Omental fat pad (tissue), 4 donors: ENCODE measurements around the gene CEP72. TPM values are rescaled to one million over a fixed set of nuclear protein-coding genes. Genes with fewer than 3 reads are reported as not detected.

ENCODE experiments used
- ATAC-seq: fragments of 150-250 bp; one replicate; pipeline ENCODE4 v1.9.1; 2016; ENCODE audit warnings: mild to moderate bottlenecking, moderate library complexity; ENCODE audit not compliant: low FRiP score
- DNase-seq: peaks from one replicate; pipeline ENCODE4 v3.0.0-alpha.2; 2019; ENCODE audit warnings: low spot score
- total RNA-seq, 4 donors: library from RNA; depleted of rRNA; stranded (reverse); fragments of >200 nt; gene quantifications; one replicate each; pipeline ENCODE4 v1.1.0, GENCODE V29; 2016
- TF ChIP-seq, protein P1 (sequence below), 3 donors: fragments of 450-650 bp; IDR thresholded peaks; one replicate each; pipeline ENCODE4 v1.5.1; 2016 to 2017; ENCODE audit warnings: antibody characterized with exemption in 3 of 3, mild to moderate bottlenecking in 3 of 3, moderate library complexity in 2 of 3

The CEP72 gene
- total RNA-seq, 4 donors from 2014 or later = 1.1 to 2.0 (median 1.7) TPM

- ATAC-seq = no peak
- TF ChIP-seq, protein P1, sequence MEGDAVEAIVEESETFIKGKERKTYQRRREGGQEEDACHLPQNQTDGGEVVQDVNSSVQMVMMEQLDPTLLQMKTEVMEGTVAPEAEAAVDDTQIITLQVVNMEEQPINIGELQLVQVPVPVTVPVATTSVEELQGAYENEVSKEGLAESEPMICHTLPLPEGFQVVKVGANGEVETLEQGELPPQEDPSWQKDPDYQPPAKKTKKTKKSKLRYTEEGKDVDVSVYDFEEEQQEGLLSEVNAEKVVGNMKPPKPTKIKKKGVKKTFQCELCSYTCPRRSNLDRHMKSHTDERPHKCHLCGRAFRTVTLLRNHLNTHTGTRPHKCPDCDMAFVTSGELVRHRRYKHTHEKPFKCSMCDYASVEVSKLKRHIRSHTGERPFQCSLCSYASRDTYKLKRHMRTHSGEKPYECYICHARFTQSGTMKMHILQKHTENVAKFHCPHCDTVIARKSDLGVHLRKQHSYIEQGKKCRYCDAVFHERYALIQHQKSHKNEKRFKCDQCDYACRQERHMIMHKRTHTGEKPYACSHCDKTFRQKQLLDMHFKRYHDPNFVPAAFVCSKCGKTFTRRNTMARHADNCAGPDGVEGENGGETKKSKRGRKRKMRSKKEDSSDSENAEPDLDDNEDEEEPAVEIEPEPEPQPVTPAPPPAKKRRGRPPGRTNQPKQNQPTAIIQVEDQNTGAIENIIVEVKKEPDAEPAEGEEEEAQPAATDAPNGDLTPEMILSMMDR (IDR thresholded peaks at IDR 0.05) = no peak
- DNase-seq = no peak
Measured at GRCh38 chr5:651296-652022, 39.3 kb downstream of the CEP72 start.

DNA sequence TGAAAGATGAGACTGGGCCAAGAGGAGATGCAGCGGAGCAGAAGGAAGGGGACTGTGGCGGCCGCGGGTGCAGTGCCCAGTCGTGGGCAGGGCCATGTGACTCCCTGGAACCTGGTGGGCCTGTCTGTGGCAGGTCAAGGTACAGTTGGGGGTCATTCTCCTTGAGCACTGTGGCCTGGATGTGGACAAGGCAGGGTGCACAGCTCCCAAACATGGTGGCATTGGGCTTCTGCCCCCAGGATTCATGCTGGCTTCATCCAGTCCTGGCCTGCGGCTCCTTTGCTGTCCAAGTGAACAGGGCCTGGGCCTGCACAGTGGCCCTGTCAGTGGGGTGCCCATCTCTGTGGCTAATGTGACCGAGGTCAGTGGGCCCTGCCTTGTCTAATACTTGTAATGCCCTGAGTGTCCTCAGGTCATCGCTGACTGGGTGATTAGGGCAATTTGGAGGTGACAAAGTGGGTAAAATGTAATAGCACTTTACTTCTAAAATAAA lies 39.9 kb downstream of the CEP72 start:
- no peak for ATAC-seq
- TF ChIP-seq, protein P1 (IDR thresholded peaks at IDR 0.05) = no peak
- no peak for DNase-seq

DNA sequence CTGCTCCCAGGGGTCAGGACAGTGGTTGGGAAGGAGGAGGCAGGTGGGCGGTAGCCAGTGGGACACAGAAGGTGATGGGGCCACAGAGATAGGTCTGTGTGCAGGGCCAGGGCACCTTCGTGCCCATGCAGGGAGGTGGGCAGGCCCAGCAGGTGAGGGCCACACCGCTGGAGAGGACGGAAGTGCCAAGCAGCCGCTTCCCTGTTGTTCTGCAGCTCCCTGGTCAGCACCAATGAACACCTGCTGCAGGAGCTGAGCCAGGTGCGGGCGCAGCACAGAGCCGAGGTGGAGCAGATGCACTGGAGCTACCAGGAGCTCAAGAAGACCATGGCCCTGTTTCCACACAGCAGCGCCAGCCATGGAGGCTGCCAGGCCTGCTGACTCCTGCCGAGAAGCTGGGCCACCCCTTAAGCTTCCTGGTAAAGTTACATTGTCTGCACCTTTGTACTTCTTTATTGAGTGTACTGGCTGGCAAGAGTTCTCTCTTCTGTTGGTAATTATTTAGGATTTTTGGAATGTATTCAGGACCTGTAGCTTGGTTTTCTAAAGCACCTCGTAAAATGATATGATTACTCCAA lies 40.7 kb downstream of the CEP72 start:
- ATAC-seq (no peak), DNase-seq (no peak)
- TF ChIP-seq, protein P1 (IDR thresholded peaks at IDR 0.05) = no peak

DNA sequence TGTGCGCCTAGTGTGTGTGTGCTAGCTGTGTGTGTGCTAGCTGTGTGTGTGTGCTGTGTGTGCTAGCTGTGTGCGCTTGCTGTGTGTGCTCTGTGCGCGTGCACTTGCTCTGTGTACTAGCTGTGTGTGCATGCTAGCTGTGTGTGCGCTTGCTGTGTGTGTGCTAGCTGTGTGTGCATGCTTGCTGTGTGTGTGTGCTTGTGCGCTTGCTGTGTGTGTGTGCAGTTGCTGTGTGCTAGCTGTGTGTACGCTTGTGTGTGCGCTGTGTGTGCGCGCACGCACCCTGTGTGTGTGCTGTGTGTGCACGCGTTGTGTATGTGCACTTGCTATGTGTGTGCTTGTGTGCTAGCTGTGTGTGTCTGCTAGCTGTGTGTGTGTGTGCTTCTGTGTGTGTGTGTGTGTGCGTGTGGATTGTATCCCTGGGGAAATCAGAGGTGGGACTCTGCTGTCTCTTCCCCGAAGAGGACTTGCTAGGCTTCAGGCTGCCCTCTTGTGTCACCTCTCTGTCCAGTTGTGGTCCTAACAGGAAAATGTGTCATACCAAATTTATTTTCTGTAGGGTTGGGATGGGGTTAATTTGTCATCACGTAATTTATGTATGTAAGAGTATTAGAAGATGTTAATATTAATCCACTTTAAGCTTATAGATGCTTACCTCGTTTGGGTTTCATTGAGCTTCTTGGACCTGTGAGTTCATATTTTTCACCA lies 42.1 kb downstream of the CEP72 start:
- DNase-seq (no peak), ATAC-seq (no peak)
- TF ChIP-seq, protein P1 (IDR thresholded peaks at IDR 0.05) = no peak

DNA sequence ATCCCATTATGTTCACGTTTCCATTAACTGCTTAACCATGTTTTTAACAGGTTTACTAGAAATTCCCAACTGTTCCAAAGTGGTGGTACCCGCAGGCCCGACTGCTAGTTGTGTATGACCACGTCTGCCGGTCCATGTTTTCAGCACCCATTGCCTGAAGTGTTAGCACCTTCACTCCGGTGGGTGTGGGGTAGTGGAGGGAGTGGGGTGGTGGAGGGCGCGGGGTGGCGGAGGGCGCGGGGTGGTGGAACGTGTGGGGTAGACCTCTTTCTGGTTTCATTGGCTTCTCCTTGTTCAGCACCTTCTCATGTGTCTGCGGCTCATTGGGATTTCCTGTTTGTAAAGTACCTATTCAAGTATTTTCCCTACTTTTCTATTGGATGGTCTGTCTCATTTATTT lies 43.3 kb downstream of the CEP72 start:
- no peak for DNase-seq
- TF ChIP-seq, protein P1 (IDR thresholded peaks at IDR 0.05) = no peak
- no peak for ATAC-seq

- DNase-seq (no peak), ATAC-seq (no peak)
- TF ChIP-seq, protein P1 (IDR thresholded peaks at IDR 0.05) = no peak
Measured at GRCh38 chr5:657570-657969, 45.4 kb downstream of the CEP72 start.
